NCI-H128 (cell line): ENCODE data around the gene NEU2.
"Not testable (repeated sequence)": the region's sequence is repeated elsewhere in the genome, so short reads cannot be mapped to it uniquely, and the experiment has no call there.

ENCODE experiments used
- DNase-seq: peaks from one replicate; lab custom pipeline; 2025; ENCODE audit not compliant: unreplicated experiment; lab: John Stamatoyannopoulos, UW

Gene NEU2

DNA sequence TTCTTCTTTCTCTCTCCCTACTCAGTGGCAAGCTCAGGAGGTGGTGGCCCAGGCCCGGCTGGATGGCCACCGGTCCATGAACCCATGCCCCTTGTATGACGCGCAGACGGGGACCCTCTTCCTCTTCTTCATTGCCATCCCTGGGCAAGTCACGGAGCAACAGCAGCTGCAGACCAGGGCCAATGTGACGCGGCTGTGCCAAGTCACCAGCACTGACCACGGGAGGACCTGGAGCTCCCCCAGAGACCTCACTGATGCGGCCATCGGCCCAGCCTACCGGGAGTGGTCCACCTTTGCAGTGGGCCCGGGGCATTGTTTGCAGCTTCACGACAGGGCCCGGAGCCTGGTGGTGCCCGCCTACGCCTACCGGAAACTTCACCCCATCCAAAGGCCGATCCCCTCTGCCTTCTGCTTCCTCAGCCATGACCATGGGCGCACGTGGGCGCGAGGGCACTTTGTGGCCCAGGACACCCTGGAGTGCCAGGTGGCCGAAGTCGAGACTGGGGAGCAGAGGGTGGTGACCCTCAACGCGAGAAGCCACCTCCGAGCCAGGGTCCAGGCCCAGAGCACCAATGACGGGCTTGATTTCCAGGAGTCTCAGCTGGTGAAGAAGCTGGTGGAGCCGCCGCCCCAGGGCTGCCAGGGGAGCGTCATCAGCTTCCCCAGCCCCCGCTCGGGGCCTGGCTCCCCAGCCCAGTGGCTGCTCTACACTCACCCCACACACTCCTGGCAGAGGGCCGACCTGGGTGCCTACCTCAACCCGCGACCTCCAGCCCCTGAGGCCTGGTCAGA is 1.8 kb downstream of the NEU2 start:
- DNase-seq, result no peak

DNA sequence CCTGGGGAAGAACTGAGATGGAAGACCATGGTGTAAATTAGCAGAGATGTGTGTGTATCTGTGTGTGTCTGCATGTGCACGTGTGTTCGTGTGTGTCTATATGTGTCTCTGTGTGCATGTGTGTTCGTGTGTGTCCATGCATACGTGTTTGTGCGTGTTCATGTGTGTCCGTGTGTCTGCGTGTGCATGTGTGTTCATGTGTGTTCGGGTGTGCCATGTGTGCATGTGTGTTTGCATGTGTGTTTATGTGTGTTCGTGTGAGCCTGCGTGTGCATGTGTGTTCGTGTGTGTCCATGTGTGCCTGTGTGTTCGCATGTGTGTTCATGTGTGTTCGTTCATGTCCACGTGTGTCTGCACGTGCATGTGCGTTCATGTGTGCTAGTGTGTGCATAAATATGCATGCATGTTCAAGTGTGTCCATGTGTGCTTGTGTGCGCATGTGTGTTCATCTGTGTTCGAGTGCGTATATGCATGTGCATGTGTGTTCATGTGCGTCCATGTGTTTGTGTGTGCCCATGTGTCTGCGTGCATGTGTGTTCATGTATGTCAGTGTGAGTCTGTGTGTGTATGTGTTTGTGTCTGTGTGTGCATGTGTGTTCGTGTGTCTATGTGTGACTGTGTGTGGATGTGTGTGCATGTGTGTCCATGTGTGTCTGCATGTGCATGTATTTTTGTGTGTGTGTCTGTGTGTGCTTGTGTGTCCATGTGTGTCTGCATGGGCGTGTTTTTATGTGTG is 3.1 kb downstream of the NEU2 start:
- no peak for DNase-seq

DNA sequence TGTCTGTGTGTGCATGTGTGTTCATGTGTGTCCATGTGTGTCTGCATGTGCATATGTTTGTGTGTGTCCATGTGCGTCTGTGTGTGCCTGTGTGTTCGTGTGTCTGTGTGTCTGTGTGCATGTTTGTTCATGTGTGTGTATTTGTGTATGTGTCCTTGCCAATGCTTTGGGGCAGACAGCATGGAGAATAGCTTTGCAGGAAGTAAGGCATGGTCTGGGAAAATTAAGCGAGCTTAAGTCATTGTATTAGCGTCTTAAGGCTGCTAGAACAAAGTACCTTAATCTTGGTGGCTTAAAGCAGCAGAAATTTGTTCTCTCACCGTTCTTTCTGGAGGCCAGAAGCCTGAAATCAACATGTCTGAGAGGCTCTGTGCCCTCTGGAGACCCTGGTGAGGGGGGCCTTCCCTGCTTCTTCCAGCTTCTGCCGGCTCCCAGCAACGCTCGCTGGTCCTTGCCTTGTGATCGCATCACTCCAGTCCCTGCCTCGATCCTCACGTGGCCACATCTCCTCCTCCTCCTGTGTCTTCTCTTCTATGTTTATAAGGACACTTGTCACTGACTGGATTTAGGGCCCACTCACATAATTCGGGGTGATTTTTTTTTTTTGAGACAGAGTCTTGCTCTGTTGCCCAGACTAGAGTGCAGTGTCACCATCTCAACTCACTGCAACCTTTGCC is 3.8 kb downstream of the NEU2 start:
- DNase-seq, result no peak

DNA sequence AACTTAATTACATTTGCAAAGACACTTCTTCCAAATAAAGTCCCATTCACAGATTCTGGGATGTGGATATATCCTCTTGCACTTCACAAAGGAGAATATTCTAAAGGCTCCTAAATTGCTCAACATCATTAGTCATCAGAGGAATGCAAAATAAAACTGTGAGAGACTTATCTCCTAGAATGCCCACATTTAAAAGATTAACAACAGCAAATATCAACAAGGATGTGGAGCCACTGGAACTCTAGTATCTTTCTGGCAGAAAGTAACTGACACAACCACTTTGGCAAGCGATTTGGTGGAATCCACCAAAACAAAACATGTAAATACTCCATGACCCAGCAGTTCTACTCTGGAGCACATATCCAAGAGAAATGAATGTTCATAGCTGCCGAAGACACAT is 4.6 kb downstream of the NEU2 start:
- no peak for DNase-seq

DNA sequence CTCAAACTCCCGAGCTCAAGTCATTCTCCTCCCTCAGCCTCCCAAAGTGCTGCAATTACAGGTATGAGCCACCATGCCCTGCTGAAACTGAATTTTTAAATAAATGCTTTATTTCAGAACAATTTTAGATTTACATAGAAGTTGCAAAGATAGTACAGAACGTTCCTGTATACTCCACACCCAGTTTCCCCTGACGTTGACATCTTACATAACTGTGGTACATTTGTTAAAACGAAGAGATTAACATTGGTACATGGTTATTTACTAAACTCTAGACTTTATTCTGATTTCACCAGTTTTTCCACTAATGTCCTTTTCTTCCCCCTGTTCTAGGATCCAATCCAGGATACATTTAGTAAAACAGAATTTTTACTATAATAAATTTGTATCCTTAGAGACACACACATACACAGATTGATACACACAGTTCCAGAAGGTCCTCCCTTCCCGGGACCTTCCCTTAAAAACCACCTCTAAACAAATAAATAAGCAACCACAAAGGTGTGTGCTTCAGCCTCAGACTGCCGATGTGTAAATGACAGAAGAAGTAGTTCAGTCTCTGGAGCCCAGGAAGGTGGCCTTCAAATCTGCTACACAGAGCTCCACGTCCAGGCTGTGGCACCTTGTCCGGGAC is 6.9 kb downstream of the NEU2 start:
- DNase-seq, result no peak

DNA sequence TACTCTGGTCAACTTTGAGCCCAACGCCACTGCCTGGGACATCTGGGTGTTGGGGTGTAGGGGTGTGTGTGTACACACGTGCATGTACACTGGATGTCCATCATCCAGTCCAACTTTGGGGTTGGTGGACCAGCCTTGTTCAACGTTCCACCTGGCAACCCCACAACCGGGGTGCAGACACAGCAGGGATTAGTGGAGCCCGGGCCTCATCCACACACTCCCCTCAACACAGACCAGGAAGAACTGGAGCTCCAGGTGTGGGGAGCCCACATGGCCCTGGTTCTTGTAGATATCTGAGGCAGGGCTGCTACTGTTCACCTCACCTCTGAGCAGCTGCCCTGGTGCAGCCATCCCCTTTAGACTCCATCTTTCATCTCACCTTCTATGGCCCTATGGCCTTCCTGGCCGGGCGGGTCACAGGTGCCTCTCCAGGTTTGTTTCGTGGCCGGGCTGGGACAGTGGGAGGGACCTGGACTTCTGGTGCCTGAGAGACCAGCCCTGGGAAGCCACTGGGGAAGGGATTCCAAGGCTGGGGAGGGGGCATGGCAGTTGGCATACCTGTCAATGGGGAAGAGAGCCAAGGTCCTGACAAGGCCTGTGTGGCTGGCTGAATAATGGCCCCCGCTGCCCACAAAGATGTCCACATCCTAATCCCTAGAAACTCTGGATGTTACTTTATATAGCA is 7.5 kb downstream of the NEU2 start:
- DNase-seq, result no peak

DNA sequence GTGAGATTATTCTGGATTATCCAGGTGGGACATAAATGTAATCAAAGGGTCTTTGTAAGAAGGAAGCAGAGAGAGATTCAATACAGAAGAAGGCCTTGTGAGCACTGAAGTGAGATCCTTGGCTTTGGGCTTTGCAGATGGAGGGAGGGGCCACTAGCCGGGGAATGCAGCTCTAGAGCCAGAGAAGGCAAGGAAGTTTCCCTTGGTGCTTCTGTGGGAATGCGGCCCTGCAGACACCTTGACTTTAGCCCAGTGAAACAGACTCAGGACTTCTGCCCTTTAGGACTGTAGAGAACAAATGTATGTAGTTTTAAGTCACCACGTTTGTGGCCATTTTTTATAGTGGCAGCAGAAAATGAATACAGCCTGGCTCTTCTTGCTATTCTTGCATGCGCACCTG is 8.1 kb downstream of the NEU2 start:
- no peak for DNase-seq

DNA sequence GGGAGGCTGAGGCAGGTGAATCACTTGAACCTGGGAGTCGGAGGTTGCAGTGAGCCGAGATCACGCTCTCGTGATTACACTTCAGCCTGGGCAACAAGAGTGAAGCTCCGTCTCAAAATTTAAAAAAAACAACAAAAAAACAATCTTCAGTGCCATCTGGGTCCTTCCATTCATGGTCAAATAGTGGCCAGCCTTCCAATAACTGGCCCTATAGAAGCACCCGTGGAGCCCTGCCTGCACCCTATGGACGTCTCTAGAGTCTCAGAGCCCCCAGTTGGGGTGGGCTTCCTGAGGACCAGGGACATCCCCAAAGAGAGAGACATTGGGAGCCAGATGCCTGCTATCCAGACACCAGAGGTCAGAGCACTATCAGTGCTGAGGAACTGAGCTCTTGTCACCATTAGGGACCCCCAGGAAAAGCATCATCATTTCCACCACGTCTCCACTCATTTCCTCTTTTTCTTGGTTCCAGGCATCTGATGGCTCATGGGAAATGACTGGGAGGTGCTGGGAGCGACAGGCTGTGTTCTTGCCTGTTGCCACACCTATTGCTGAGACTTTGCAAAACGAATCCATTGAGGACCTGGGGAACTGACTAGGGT is 9.4 kb downstream of the NEU2 start:
- no peak for DNase-seq

DNA sequence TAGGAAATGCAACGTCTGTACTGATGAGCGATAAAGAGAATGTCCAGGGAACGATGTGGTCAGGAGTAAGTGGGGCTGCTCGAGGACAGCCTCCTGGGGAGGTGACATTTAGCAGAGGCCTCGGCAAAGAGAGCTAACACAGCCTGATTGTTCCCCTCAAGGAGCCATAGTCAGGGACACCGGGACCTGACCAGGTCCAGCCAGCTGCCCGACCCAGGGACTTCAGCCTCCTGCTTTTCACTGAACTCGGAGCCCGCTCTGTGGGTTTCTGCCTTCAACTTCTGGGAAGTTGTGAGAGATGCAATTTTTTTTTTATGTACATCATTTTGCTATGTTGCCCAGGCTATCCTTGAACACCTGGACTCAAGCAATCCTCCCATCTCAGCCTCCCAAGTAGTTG is 10.1 kb downstream of the NEU2 start:
- no peak for DNase-seq

DNA sequence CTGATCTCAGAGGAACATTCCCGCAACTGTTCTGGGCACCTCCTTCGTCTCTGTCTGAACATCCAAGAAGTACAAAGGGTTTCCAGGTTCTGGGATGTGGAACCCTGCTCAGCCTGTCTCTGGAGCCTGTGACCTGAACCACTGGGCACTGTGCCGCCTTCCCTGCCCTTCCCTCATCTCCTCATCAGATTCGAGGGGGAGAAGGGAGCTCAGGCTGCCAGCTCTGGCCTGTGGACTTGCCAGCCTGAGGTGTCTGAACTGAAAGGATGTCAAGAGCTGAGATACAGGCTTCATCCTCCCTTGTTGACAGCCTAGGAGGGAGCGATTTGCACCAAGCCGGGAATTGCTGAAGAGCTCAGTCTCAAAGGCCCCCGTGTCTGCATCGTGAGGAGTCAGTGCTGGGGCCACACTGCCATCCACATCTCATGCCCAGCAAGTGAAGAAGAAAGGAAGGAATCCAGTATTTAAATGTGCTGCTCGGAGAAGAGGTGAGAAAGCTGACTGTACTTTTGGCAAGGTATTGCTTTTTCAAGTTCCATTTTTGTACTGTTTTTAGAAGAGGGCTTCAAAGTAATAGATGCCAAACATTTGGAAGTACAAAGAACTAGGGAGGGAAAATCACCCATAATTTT is 12.6 kb downstream of the NEU2 start:
- no peak for DNase-seq

DNA sequence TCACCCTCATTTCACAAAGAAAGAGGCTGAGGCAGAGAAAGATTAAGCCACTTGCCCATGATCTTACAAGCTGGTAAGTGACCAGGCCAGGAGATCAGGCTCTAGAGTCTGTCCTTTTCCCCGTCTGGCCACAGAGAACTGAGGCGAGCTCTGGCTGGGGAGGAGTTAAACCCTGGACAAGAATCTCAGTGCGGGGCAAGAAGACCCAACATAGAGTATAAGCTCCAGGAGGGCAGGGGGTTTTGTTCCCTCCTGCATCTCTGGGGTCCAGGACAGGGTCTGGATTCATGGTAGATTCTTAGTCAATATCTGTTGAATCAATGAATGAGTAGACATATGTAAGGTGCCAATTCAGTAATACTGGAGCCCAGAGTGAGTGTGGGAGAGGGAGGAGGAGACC is 14.7 kb downstream of the NEU2 start:
- no peak for DNase-seq

DNA sequence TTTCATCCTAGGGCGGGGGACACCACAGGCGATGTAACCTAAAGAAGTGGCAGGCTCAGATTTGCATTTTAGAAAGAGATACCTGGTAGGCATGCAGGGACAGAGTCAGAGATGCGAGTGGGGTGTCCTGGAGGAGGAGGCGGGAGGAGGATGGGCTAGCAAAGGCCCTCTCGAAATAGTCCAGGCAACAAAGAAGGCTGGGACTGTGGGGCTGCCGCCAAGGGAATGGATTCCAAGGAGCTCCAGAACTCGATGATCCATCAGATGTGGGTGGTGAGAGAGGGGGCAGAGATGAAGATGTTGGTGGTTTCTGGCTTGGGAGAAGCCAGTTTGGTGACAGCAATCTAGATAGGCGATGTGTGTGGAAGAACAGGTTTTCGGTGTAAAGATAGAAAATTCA is 15.2 kb downstream of the NEU2 start:
- DNase-seq, result no peak

DNA sequence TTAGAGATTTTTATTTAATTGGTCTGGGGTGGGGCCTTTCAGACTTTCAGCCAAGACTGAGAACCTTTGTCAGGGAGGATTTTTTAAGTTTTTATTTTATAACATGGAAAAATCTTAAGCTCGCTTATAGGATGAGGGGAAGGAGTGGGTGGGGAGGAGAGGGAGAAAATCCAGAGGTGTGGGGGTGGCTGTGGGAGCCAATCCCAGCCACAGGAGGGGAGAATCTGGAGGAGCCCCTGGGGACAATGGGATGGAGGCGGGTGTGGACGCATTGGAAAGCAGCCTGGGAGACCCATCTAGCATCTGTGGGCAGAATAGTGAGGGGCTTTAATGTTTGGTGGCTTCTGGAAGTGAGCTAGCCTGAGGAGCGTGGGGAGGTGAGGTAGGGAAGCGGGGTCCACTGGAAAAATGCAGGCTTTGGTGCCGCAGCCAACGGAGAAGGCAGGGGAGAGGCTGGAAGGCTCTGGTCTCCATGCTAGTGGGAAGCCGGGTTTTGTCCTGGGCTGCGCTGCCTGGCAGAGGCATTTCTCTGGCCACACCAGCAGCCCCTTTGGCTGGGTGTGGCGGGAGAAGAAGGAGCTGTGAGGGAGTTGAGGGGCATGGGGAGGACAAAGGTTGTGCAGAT is 16.2 kb downstream of the NEU2 start:
- no peak for DNase-seq

DNA sequence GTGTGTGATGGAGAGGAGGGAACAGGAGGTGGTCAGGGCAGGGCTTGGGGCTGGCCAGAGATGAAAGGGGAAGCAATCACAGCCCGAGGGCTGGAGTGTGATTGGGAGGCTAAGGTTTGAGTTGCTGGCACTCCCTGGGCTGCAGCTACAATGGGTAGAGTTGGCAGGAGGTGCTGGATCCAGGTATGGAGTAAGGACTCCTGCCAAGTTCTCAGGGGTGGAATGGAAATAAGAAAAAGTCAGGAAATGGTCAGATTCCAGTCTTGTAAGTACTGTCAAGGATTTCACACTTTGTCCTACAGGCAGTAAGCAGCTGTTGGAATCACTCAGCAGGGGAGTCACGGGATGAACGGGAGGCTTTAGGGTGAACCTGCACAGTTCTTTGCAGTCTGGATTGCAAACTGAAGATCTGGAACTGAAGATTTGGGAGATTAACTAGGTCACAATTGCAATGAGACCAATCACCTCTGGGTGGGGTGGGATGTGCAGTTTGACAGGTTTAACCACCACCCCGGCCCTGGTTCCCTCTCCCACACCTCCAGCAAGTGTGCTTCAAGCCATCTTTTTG is 16.8 kb downstream of the NEU2 start:
- DNase-seq, result no peak

DNA sequence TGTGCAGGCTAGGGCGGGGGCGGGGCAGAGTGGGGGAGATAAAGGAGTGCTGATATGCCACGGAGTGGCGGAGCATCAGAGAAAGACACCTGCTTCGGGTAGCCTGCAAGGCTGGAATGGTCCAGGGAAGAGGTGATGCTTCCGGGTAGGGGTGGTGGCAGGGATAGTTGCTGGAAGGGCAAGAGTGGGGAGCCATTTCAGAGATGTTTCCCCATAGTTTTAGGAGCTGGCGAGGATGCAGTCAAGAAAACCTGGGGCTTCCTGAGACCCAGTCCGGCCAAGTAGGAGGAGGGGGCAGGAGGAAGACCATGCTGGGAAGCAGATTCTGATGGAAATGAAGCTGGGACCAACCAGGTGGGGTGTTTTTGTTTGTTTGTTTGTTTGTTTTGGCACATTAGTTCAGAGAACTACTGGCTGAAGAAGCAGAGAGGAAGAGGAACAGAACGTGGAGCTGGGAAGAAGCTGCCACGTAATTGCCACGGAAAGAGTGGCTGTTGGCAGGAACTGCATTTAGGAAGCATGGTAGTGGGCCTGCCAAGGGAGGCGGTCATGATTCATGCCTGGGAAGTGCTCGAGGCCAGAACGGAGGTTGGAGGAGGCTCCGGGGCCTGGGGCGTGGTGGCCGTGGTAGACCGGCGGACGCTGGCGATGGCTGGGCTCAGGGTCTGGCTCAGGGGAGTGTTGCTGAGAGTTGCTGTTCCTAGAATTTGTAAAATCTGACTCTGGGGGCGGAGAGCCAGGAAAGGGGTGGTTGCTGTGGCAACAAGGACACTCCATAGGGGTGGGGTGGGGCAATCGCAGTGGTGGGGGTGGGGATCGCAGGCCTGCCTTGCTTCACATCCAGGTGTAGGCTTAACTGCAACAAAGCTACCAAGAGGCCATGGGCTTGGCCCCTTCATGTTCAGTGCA is 19.0 kb downstream of the NEU2 start:
- no peak for DNase-seq

DNA sequence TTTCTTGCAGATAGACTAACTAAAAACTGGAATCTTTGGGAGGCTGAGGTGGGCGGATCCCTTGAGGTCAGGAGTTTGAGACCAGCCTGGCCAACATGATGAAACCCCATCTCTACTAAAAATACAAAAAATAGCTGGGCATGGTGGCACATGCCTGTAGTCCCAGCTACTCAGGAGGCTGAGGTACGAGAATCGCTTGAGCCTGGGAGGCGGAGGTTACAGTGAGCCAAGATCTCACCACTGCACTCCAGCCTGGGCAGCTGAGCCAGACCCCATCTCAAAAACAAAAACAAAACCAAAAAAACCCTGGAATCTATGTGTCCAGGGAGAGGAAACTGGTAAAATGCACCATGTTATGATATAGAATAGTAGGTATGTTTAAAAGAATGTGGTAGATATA is 20.0 kb downstream of the NEU2 start:
- DNase-seq, result not testable (repeated sequence)

DNA sequence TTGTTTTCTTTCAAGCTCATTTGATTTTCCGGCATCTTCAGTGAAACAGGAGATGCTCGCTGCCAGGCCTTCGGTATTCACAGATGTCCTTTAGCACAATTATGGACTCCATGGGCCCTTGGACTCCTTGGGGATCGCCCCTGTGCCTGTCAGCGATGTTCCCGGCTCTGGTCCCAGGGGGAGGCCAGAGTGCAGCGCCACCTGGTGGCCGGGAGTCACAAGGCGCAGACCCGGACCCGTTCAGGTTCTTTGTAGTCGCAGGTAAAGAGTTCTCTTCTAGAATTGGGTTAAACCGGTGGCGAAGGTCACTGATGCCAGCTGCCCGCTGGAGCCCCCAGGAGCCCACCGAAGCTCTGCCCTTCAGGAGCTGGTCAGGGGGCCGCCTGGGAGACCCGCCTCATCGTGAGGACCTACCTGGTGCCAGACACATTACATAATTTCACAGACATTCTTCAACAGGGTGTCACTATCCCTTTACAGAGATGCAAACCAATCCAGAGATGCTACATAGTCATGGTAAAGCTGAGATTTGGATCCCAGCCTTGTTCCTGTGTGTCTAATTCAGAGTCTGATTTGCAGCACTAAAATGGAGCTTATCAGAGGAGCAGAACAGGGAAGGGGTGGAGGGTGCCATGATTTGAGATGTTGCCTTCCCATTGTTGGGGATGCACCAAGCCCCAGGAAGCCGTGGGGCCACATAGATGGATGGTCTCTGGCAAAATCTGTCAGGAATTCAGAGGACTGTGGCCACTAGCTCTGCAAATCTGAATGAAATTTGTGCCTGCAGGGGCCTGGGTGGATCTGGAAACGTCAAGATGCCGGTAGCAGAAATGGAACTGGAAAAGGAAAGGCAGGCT is 21.7 kb downstream of the NEU2 start:
- no peak for DNase-seq
